ENCODE results near the gene MACROH2A1. TPM values are rescaled to one million over a fixed set of nuclear protein-coding genes. Genes with fewer than 3 reads are reported as not detected.
"Not testable (repeated sequence)": the region's sequence is repeated elsewhere in the genome, so short reads cannot be mapped to it uniquely, and the experiment has no call there.

MACROH2A1 gene
- total RNA-seq, 1 donor from 2014 or later: 150 TPM

DNA sequence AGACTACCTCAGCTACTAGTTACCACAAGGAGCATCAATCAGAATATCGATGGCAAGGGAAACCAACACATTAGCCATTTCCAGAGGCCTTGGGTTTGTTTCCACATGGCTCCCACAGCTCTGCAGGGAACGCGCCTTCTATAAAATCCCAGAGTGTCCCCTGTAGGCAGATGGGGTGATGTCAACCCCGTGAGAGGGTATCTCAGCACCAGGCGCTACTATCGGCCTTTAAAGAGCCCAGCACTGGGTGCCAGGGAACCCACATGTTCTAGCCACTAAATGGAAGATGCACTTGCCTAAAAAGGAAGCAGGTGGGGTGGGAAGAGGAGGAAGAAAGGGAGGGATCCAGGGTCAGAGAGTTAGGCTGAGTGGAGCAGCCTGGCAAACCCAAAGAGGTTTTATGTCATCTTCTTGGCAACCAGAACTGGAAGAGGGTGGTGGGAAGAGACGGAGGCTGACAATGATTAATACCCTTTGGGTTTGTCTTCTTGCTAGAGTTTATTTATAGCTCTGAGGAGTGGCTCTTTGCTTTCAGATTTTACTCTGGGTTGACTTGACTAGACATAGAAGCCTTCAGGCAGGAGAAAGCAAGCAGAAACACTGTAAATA is 19.9 kb downstream of the MACROH2A1 start:
- DNase-seq (ENCODE audit: extremely low read depth, low read depth, low spot score): no peak

GRCh38 chr5:135377751-135378680 is 21.0 kb downstream of the MACROH2A1 start:
- DNase-seq (ENCODE audit: extremely low read depth, low read depth, low spot score): no peak

GRCh38 chr5:135376961-135377624 is 21.9 kb downstream of the MACROH2A1 start:
- peak; percentile 14 for DNase-seq (ENCODE audit: extremely low read depth, low read depth, low spot score)

- no peak for DNase-seq (ENCODE audit: extremely low read depth, low read depth, low spot score)
Observed at GRCh38 chr5:135375040-135375793, 23.8 kb downstream of the MACROH2A1 start.

GRCh38 chr5:135373736-135374515 is 25.1 kb downstream of the MACROH2A1 start:
- DNase-seq (ENCODE audit: extremely low read depth, low read depth, low spot score): no peak

GRCh38 chr5:135372654-135373381 is 26.2 kb downstream of the MACROH2A1 start:
- DNase-seq (ENCODE audit: extremely low read depth, low read depth, low spot score): no peak

GRCh38 chr5:135371622-135372232 is 27.3 kb downstream of the MACROH2A1 start:
- no peak for DNase-seq (ENCODE audit: extremely low read depth, low read depth, low spot score)

DNA sequence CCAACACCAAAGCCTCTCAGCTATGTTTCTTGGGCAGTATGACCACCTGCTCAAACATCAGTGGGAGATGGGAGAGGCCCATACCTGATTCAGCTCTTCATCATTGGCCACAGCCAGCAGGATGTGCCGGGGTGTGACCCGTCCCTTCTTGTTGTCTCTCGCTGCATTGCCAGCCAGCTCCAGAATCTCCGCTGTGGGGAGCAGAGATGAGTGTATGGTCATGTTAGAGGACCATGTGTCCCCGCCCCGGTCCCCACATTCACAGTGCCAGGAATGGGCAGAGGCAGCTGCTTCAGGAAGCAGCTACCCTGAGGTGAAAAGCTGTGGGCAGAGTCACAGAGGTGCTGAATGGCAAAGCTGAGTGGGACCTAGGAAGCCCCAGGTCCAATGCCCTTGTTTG is 29.1 kb downstream of the MACROH2A1 start:
- no peak for DNase-seq (ENCODE audit: extremely low read depth, low read depth, low spot score)

GRCh38 chr5:135367554-135367953 is 31.5 kb downstream of the MACROH2A1 start:
- no peak for DNase-seq (ENCODE audit: extremely low read depth, low read depth, low spot score)

DNA sequence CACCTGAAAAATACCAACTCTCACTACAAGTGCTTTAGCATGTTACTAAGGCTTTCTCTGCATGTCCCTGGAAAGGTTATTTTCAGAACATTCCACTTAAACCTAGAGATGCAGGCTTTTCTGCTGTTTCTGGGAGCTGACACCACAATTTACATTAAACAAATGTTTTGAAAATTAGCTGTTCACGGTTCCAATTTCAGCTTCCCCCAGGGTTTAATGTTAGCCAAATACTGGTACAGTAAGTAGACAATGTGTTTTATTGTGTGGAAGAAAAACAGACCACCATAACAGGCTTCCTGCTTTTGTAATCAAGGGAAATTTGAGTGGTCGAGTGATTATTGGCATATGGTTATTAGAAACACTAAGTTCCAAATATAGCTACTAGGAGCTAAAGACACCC is 32.0 kb downstream of the MACROH2A1 start:
- no peak for DNase-seq (ENCODE audit: extremely low read depth, low read depth, low spot score)

DNA sequence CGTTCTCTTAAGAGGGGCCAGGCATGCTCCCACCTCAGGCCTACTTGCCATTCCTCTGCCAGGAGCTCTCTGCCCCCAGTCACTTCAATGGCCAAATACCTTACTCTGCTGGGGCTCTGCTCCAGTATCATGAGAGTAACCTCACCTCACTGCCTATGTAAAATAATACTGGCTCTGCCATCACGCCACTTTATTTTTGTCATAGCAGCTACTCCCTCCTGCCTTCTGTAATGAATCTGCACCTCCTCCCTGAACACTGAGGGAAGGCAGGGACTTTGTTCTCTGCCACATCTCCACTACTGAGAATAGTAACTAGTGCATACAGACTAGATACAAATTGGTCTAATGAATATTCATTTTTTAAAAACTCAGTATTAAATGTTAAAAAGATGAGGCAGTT is 33.8 kb downstream of the MACROH2A1 start:
- DNase-seq (ENCODE audit: extremely low read depth, low read depth, low spot score): no peak

GRCh38 chr5:135364421-135365262 is 34.4 kb downstream of the MACROH2A1 start:
- DNase-seq (ENCODE audit: extremely low read depth, low read depth, low spot score): no peak

DNA sequence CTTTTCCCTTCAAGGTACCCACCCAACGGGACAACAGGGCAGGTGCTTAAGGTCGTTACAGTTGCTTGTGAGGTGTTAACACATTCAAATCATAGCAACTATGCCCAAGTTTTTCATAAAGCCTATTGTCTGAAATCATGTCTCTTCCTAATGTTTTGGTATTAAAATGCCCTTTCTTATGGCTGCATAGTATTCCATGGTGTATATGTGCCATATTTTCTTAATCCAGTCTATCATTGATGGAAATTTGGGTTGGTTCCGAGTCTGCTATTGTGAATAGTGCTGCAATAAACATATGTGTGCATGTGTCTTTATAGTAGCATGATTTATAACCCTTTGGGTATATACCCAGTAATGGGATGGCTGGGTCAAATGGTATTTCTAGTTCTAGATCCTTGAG is 35.7 kb downstream of the MACROH2A1 start:
- DNase-seq (ENCODE audit: extremely low read depth, low read depth, low spot score): not testable (repeated sequence)

DNA sequence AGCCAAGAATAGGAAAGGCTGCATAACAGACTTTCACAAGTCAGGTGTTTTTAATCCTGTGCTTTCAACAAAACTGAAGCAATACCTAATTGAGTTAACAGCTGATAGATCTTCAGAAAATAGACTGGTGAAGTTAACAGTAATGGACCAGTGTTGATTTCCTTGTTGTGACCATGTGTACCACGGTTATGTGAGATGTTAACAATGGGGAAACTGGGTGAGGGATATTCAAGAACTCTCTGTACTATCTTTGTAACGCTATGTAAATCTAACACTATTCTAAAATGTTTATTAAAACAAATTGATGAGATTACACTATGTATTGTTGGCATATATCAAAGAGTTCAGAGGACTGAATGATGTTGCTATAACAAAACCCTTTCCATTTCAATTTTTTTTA is 36.9 kb downstream of the MACROH2A1 start:
- DNase-seq (ENCODE audit: extremely low read depth, low read depth, low spot score): no peak

DNA sequence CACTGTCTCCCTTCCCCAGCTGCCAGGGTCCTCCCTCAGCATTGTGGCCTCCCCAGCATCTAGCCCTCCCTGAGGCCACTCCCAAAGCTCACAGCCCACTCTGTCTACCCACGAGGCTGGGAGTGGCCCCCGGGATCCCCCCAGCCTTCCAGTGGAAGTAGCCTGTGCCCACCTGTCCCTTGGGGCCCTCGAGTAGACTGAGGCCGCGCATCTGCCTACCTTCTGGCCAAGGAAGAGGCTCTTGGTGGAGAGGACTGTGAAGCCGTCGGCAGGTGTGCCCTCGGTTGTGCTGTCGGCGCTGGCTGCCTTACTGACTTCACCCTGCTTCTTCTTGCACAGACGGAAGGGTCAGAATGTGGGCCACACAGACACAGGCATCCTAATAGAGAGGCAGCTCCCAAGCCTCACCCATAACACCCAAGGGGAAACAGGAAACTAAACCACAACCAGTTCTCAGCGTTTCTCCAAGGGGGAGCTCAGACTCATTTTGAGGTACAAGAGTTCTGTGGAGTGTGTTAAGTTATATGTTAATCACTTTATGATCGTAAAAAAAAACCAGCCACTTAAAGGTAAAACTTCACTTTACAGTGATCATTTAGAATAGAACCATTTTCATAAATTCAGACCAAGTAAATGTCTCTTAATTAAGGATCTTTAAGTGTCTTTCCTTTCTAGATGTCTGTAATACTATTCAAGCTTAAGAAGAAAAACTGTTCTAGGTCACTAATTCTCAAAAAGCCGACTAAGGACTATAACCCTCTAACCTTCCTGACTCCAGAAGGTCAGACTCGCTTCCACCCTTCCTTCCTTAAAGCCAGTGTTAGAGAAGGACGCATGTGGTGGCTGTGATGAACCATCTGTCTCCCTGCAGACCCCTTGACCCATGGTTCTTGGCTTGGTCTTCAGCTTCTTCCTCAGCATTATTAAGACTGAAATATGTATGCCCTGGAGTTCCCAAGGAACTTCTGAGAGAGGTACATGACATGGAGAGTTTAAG is 38.5 kb downstream of the MACROH2A1 start:
- no peak for DNase-seq (ENCODE audit: extremely low read depth, low read depth, low spot score)

DNA sequence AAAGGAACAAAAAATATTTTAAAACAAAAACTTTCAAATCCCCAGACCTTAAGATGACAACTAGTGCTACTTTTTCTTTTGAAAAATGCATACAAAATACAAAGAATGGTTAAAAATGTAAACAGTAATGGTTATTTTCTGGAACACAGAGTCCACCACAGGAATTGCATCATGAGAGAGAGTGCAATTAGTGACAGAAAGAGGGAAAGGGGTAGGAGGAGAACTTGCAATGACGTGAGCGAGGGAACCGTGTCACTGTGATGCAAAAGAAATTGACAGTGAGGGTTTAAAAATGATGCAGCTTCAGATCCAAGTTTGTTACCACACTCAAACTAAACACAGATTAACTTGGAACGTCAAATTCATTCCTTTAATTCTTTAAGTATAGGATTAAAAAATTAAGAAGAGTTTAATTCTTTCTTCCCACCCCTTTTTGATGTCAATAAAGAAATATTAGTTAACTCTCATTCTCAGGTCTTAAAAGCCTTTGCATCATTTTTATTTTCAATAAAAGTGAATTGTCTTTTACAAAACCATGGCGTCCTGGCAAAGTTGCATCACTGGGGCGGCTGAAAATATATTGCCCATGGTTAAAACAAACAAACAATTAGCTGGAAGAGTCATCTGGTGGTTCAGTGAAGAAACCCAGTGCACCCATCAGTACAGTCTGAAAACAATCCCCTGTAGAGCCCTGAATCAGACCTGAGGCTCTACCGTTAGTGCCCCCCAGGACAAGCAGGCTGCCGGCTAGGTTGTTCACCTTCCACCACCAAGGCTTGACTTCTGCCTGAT is 39.5 kb downstream of the MACROH2A1 start:
- DNase-seq (ENCODE audit: extremely low read depth, low read depth, low spot score): no peak

Measured in glomerular endothelial cell (primary cell).